A673 (cell line): ENCODE measurements around the gene YBX3.

Experiments
- EZH2 ChIP-seq: fragments of 200-600 bp; sonication (generic); IDR thresholded peaks from 2 replicates; pipeline ENCODE4 v1.6.1; 2017; ENCODE audit warnings: borderline replicate concordance, low read depth, mild to moderate bottlenecking, mixed read lengths, antibody characterized with exemption, low read length; ENCODE audit not compliant: poor library complexity, severe bottlenecking
- TF ChIP-seq, protein P1 (sequence below): fragments of 300-800, 200-600 bp; sonication (generic); conservative IDR thresholded peaks from 2 replicates; pipeline ENCODE4 v1.5.1; 2017; ENCODE audit warnings: low read depth, mild to moderate bottlenecking, antibody characterized with exemption, low read length, moderate library complexity, mixed read lengths

DNA sequence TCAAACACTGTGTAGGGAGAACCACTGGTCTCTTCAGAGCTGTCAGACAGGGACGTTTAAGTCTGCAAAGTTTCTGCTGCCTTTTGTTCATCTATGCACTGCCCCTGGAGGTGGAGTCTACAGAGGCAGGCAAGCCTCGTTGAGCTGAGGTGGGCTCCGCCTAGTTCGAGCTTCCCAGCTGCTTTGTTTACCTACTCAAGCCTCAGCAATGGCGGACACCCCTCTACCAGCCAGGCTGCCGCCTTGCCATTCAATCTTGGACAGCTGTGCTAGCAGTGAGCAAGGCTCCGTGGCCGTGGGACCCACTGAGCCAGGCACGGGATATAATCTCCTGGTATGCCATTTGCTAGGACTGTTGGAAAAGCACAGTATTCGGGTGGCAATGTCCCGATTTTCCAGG lies 24.6 kb upstream of the YBX3 start:
- TF ChIP-seq, protein P1, sequence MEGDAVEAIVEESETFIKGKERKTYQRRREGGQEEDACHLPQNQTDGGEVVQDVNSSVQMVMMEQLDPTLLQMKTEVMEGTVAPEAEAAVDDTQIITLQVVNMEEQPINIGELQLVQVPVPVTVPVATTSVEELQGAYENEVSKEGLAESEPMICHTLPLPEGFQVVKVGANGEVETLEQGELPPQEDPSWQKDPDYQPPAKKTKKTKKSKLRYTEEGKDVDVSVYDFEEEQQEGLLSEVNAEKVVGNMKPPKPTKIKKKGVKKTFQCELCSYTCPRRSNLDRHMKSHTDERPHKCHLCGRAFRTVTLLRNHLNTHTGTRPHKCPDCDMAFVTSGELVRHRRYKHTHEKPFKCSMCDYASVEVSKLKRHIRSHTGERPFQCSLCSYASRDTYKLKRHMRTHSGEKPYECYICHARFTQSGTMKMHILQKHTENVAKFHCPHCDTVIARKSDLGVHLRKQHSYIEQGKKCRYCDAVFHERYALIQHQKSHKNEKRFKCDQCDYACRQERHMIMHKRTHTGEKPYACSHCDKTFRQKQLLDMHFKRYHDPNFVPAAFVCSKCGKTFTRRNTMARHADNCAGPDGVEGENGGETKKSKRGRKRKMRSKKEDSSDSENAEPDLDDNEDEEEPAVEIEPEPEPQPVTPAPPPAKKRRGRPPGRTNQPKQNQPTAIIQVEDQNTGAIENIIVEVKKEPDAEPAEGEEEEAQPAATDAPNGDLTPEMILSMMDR, result no peak
- TF ChIP-seq EZH2, result no peak
